ENCODE data around the gene ADCY9. TPM values are rescaled to one million over a fixed set of nuclear protein-coding genes. Genes with fewer than 3 reads are reported as not detected.

The ADCY9 gene
- total and polyA plus RNA-seq, 2 experiments from 2014 or later = 1.9 to 21.9 TPM

DNA sequence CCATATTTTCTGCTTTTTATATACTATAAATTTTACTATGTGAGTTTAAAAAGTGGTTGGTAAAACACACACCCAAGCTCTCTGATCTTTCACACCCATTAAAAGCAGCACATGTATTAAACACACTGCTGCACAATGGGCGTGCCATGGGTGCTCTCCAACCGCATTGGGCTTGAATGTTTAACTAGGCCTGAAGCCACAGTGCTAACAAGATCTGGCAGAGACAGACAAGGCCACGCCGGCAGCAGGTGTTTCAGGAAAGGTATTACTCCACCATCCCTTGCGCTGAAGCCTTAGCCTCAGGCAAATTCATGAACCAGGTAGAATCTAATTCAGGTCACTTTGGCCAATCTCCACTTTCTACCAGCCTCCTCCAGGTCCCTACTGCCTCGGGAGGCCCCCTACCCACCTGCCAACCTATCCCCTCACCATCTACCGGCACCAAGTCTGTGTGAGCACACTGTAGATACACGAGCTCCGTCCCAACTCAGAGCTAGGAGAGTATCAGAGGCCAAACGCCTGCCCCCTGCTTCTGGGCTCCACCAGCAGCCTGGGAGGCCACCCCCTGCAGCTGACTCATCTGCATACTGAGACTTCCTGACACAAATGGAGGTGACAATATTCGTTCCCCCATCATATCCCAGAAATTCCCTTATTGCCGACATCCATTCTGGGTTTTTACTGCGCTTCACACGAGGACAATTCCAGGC is 95.0 kb downstream of the ADCY9 start:
- no peak for TF ChIP-seq EZH2phosphoT487 (IDR thresholded peaks at IDR 0.05; ENCODE audit: insufficient read depth, low read depth)
- H3K4me3 ChIP-seq = no peak overlapping the region
- H3K36me3 ChIP-seq (ENCODE audit: low read depth) = no peaks in the 10 kb centered on the region
- no peak overlapping the region for H3K9ac ChIP-seq
- H3K79me2 ChIP-seq (ENCODE audit: insufficient read depth) = peaks cover 5% of the 10 kb centered on the region; the same call in 1 of the 2 replicates
- H3K4me2 ChIP-seq (ENCODE audit: unreplicated experiment) = no peak overlapping the region
- no peaks in the 10 kb centered on the region for H3F3A ChIP-seq (ENCODE audit: insufficient read depth)
- no peak overlapping the region for H2AFZ ChIP-seq
- no peaks in the 10 kb centered on the region for H4K20me1 ChIP-seq (ENCODE audit: insufficient read depth)
- peaks cover 14% of the 10 kb centered on the region; the same call in 1 of the 2 replicates for H3K4me1 ChIP-seq (ENCODE audit: insufficient read depth)
- 66 to 68% methylated on average over 14 of the region's 14 CpGs for WGBS, 2 experiments (ENCODE audit: low coverage in 1 of 2, low lambda C conversion rate in 2 of 2, missing lambda C conversion rate in 2 of 2)
- no peaks in the 10 kb centered on the region for H3K9me3 ChIP-seq (ENCODE audit: low read depth)
- H3K27me3 ChIP-seq (replicated peaks; ENCODE audit: insufficient read depth) = no peaks in the 10 kb centered on the region
- H3K9me2 ChIP-seq (ENCODE audit: insufficient read depth) = no peaks in the 10 kb centered on the region
- peak; percentile 14 for DNase-seq
- in situ Hi-C loops (cut with MboI) = no loop called here
- H3K27ac ChIP-seq = no peak overlapping the region

- in situ Hi-C loops (cut with MboI) = no loop called here
- Histone ChIP-seq H3K27ac (peak overlapping the region; percentile 7; the same call in 1 of the 2 replicates), H3K9me2 (ENCODE audit: insufficient read depth) (no peaks in the 10 kb centered on the region), H2AFZ (peak overlapping the region; percentile 56), H3K4me3 (peak overlapping the region; percentile 67), H3K79me2 (ENCODE audit: insufficient read depth) (peaks cover 9% of the 10 kb centered on the region), H3K9ac (peak overlapping the region; percentile 57), H3K4me2 (ENCODE audit: unreplicated experiment) (peak overlapping the region; percentile 79), H3K36me3 (ENCODE audit: low read depth) (no peaks in the 10 kb centered on the region), H3K9me3 (ENCODE audit: low read depth) (no peaks in the 10 kb centered on the region), H4K20me1 (ENCODE audit: insufficient read depth) (no peaks in the 10 kb centered on the region), H3K4me1 (ENCODE audit: insufficient read depth) (peaks cover 14% of the 10 kb centered on the region; the same call in 1 of the 2 replicates), H3K27me3 (replicated peaks; ENCODE audit: insufficient read depth) (no peaks in the 10 kb centered on the region), H3F3A (ENCODE audit: insufficient read depth) (no peaks in the 10 kb centered on the region)
- WGBS, 2 experiments (ENCODE audit: low coverage in 1 of 2, low lambda C conversion rate in 2 of 2, missing lambda C conversion rate in 2 of 2) = 5 to 6% methylated on average over 5 of the region's 5 CpGs
- peak; percentile 55 for DNase-seq
- TF ChIP-seq EZH2phosphoT487 (IDR thresholded peaks at IDR 0.05; ENCODE audit: insufficient read depth, low read depth) = no peak
- no peak for TF ChIP-seq EZH2 (IDR thresholded peaks at IDR 0.05; ENCODE audit: insufficient read depth, poor library complexity, severe bottlenecking)
These were observed 96.9 kb downstream of the ADCY9 start for GRCh38 chr16:4019371-4019791.

- H3K4me1 ChIP-seq (ENCODE audit: insufficient read depth) = peaks cover 21% of the 10 kb centered on the region
- H3K9ac ChIP-seq = no peak overlapping the region
- H3K36me3 ChIP-seq (ENCODE audit: low read depth) = no peaks in the 10 kb centered on the region
- H3K27me3 ChIP-seq (replicated peaks; ENCODE audit: insufficient read depth) = no peaks in the 10 kb centered on the region
- H2AFZ ChIP-seq = peak overlapping the region; percentile 34; the same call in 1 of the 2 replicates
- H3K9me3 ChIP-seq (ENCODE audit: low read depth) = no peaks in the 10 kb centered on the region
- in situ Hi-C loops (cut with MboI) = no loop called here
- peaks cover 9% of the 10 kb centered on the region for H3K79me2 ChIP-seq (ENCODE audit: insufficient read depth)
- 61 to 67% methylated on average over 12 of the region's 12 CpGs for WGBS, 2 experiments (ENCODE audit: low coverage in 1 of 2, low lambda C conversion rate in 2 of 2, missing lambda C conversion rate in 2 of 2)
- TF ChIP-seq EZH2 (IDR thresholded peaks at IDR 0.05; ENCODE audit: insufficient read depth, poor library complexity, severe bottlenecking) (no peak), EZH2phosphoT487 (IDR thresholded peaks at IDR 0.05; ENCODE audit: insufficient read depth, low read depth) (no peak)
- no peak overlapping the region for H3K27ac ChIP-seq
- H3K4me3 ChIP-seq = peak overlapping the region; percentile 67; the same call in 1 of the 2 replicates
- peak overlapping the region; percentile 79 for H3K4me2 ChIP-seq (ENCODE audit: unreplicated experiment)
- H3K9me2 ChIP-seq (ENCODE audit: insufficient read depth) = no peaks in the 10 kb centered on the region
- H4K20me1 ChIP-seq (ENCODE audit: insufficient read depth) = no peaks in the 10 kb centered on the region
- H3F3A ChIP-seq (ENCODE audit: insufficient read depth) = peaks cover 5% of the 10 kb centered on the region; the same call in 1 of the 2 replicates
- peak; percentile 50 for DNase-seq
These were observed 97.9 kb downstream of the ADCY9 start for GRCh38 chr16:4018391-4018790.

GRCh38 chr16:4017807-4018206 is 98.4 kb downstream of the ADCY9 start:
- H3K27me3 ChIP-seq (replicated peaks; ENCODE audit: insufficient read depth) = no peaks in the 10 kb centered on the region
- in situ Hi-C loops (cut with MboI) = no loop called here
- H3K79me2 ChIP-seq (ENCODE audit: insufficient read depth) = peaks cover 11% of the 10 kb centered on the region
- peaks cover 5% of the 10 kb centered on the region; the same call in 1 of the 2 replicates for H3F3A ChIP-seq (ENCODE audit: insufficient read depth)
- no peaks in the 10 kb centered on the region for H3K9me3 ChIP-seq (ENCODE audit: low read depth)
- H3K27ac ChIP-seq = no peak overlapping the region
- no peaks in the 10 kb centered on the region for H3K9me2 ChIP-seq (ENCODE audit: insufficient read depth)
- H2AFZ ChIP-seq = no peak overlapping the region
- H3K4me2 ChIP-seq (ENCODE audit: unreplicated experiment) = no peak overlapping the region
- WGBS, 2 experiments (ENCODE audit: low coverage in 1 of 2, low lambda C conversion rate in 2 of 2, missing lambda C conversion rate in 2 of 2) = 92 to 94% methylated on average over 13 to 14 of the region's 14 CpGs
- no peak overlapping the region for H3K9ac ChIP-seq
- no peaks in the 10 kb centered on the region for H4K20me1 ChIP-seq (ENCODE audit: insufficient read depth)
- peaks cover 21% of the 10 kb centered on the region for H3K4me1 ChIP-seq (ENCODE audit: insufficient read depth)
- no peak overlapping the region for H3K4me3 ChIP-seq
- DNase-seq = no peak
- TF ChIP-seq EZH2phosphoT487 (IDR thresholded peaks at IDR 0.05; ENCODE audit: insufficient read depth, low read depth) (no peak), EZH2 (IDR thresholded peaks at IDR 0.05; ENCODE audit: insufficient read depth, poor library complexity, severe bottlenecking) (no peak)
- no peaks in the 10 kb centered on the region for H3K36me3 ChIP-seq (ENCODE audit: low read depth)
